GM23338 (cell line): ENCODE data around the gene GTPBP10. TPM values are rescaled to one million over a fixed set of nuclear protein-coding genes. Genes with fewer than 3 reads are reported as not detected.
A peak's percentile ranks its signal among the peaks of the same experiment; 100 is the strongest.

Source experiments
- ATAC-seq: fragments of 200-7000 bp; cut with Tn5 transposase; 3 replicates; pipeline ENCODE4 v1.9.1; 2020
- DNase-seq: peaks from one replicate; pipeline ENCODE4 v3.0.0-alpha.2; 2015; ENCODE audit warnings: low spot score
- H2AFZ ChIP-seq: fragments of 200-600 bp; sonication (generic); 2 replicates; pipeline ENCODE4 v1.8.0; 2016; ENCODE audit warnings: antibody characterized with exemption, mild to moderate bottlenecking, moderate library complexity
- H3F3A ChIP-seq: fragments of 200-600 bp; sonication (generic); replicated peaks from 2 replicates; pipeline ENCODE4 v1.8.0; 2017; ENCODE audit warnings: antibody characterized with exemption, mixed run types, low read depth
- H3K27ac ChIP-seq: fragments of 200-600 bp; sonication (generic); 2 replicates; pipeline ENCODE4 v1.6.1; 2016; ENCODE audit warnings: low read depth
- H3K27me3 ChIP-seq: fragments of 200-600 bp; sonication (generic); 2 replicates; pipeline ENCODE4 v1.8.0; 2016; ENCODE audit warnings: mild to moderate bottlenecking, mixed run types, moderate library complexity; ENCODE audit not compliant: insufficient read depth
- H3K36me3 ChIP-seq: fragments of 200-600 bp; sonication (generic); 2 replicates; pipeline ENCODE4 v1.8.0; 2016; ENCODE audit warnings: mild to moderate bottlenecking; ENCODE audit not compliant: insufficient read depth
- H3K4me1 ChIP-seq: fragments of 200-600 bp; sonication (generic); 2 replicates; pipeline ENCODE4 v1.8.0; 2016; ENCODE audit warnings: mild to moderate bottlenecking, moderate library complexity; ENCODE audit not compliant: insufficient read depth
- H3K4me2 ChIP-seq: fragments of 200-600 bp; sonication (generic); 2 replicates; pipeline ENCODE4 v1.7.1; 2017; ENCODE audit warnings: mixed run types
- H3K4me3 ChIP-seq: fragments of 200-600 bp; sonication (generic); 2 replicates; pipeline ENCODE4 v1.6.1; 2016; ENCODE audit warnings: mixed run types
- H3K79me2 ChIP-seq: fragments of 200-600 bp; sonication (generic); replicated peaks from 2 replicates; pipeline ENCODE4 v1.8.0; 2017; ENCODE audit warnings: mild to moderate bottlenecking; ENCODE audit not compliant: insufficient read depth
- H3K9me2 ChIP-seq: fragments of 200-600 bp; sonication (generic); 2 replicates; pipeline ENCODE4 v1.8.0; 2017; ENCODE audit not compliant: insufficient read depth
- H4K20me1 ChIP-seq: fragments of 200-600 bp; sonication (generic); replicated peaks from 2 replicates; pipeline ENCODE4 v1.8.0; 2017; ENCODE audit warnings: mild to moderate bottlenecking; ENCODE audit not compliant: insufficient read depth
- H3K27ac Mint-ChIP-seq: 2 replicates; pipeline ENCODE4 v1.8.0; 2020; ENCODE audit warnings: inconsistent platforms, mild to moderate bottlenecking, moderate library complexity, mixed read lengths
- H3K27me3 Mint-ChIP-seq: 3 replicates; pipeline ENCODE4 v1.8.0; 2022; ENCODE audit warnings: low read depth, mild to moderate bottlenecking, moderate library complexity, mixed read lengths, inconsistent platforms; ENCODE audit not compliant: insufficient read depth, poor library complexity
- H3K36me3 Mint-ChIP-seq: 3 replicates; pipeline ENCODE4 v1.8.0; 2021; ENCODE audit warnings: low read depth, mild to moderate bottlenecking, inconsistent platforms, moderate library complexity, mixed read lengths
- H3K4me1 Mint-ChIP-seq: 3 replicates; pipeline ENCODE4 v1.8.0; 2020; ENCODE audit warnings: mild to moderate bottlenecking, inconsistent platforms, mixed read lengths
- H3K4me3 Mint-ChIP-seq: 3 replicates; pipeline ENCODE4 v1.8.0; 2021; ENCODE audit warnings: moderate library complexity, mild to moderate bottlenecking, inconsistent platforms, mixed read lengths
- H3K9me3 Mint-ChIP-seq: 3 replicates; pipeline ENCODE4 v1.8.0; 2020; ENCODE audit warnings: moderate library complexity, mild to moderate bottlenecking, inconsistent platforms, mixed read lengths
- CTCF ChIP-seq, 2 experiments: fragments of 200-600 bp in 1 of 2; sonication (generic) in 1 of 2; conservative IDR thresholded peaks; 2 replicates each; pipeline versions ENCODE4 v1.5.1 to v1.6.1; 2016 to 2017; ENCODE audit warnings: antibody characterized with exemption in 2 of 2, low read depth in 2 of 2, mild to moderate bottlenecking in 2 of 2, moderate library complexity in 1 of 2
- JUNB ChIP-seq: IDR thresholded peaks from one replicate; pipeline ENCODE4 v1.6.1; 2016; ENCODE audit warnings: antibody characterized with exemption; ENCODE audit not compliant: unreplicated experiment
- NANOG ChIP-seq: IDR thresholded peaks from 2 replicates; pipeline ENCODE4 v1.6.1; 2016; ENCODE audit warnings: antibody characterized with exemption, borderline replicate concordance
- POLR2AphosphoS5 ChIP-seq: IDR thresholded peaks from 2 replicates; pipeline ENCODE4 v1.6.1; 2016; ENCODE audit warnings: antibody characterized with exemption, low read depth
- ZNF462 ChIP-seq: fragments of 250-450 bp; sonication (Bioruptor Pico); IDR thresholded peaks from 2 replicates; pipeline ENCODE4 v1.5.0; 2020; ENCODE audit warnings: mild to moderate bottlenecking, moderate library complexity
- polyA plus RNA-seq: library from polyadenylated mRNA; unstranded; fragments of >200 nt; fragmentation: Nextera tagmentation; extraction: Ambion mirVana; gene quantifications from 2 replicates; pipeline ENCODE4 v1.2.1, GENCODE V29; 2016
- total RNA-seq: library from RNA; depleted of rRNA; stranded (reverse); fragments of >200 nt; shearing (Covaris generic); gene quantifications from 2 replicates; pipeline ENCODE4 v1.2.3, GENCODE V29; 2014
- TF ChIP-seq, protein P1 (sequence below): IDR thresholded peaks from one replicate; pipeline ENCODE4 v1.6.1; 2018; ENCODE audit warnings: antibody characterized with exemption; ENCODE audit not compliant: unreplicated experiment

Gene GTPBP10
- total and polyA plus RNA-seq, 2 experiments from 2014 or later = 15.1 to 23.0 TPM

GRCh38 chr7:90412458-90413184, 66.1 kb downstream of the GTPBP10 start:
- no peaks in the 10 kb centered on the region for H3K9me3 Mint-ChIP-seq
- H3K36me3 Mint-ChIP-seq = peaks cover 21% of the 10 kb centered on the region
- peak; percentile 75 for DNase-seq
- no peak overlapping the region for H3K4me3 ChIP-seq
- peaks cover 19% of the 10 kb centered on the region; the same call in 1 of the 2 replicates for H3K36me3 ChIP-seq
- H3K27ac Mint-ChIP-seq = no peak overlapping the region
- H3K9me2 ChIP-seq = no peaks in the 10 kb centered on the region
- ATAC-seq = peak; percentile 87
- H3K79me2 ChIP-seq = peaks cover 11% of the 10 kb centered on the region; the same call in 1 of the 2 replicates
- peaks cover 4% of the 10 kb centered on the region; the same call in 1 of the 2 replicates for H4K20me1 ChIP-seq
- no peak overlapping the region for H3K4me3 Mint-ChIP-seq
- H3K27me3 ChIP-seq = no peaks in the 10 kb centered on the region
- no peaks in the 10 kb centered on the region for H3K4me1 Mint-ChIP-seq
- no peaks in the 10 kb centered on the region for H3F3A ChIP-seq
- H3K4me1 ChIP-seq = no peaks in the 10 kb centered on the region
- no peak overlapping the region for H3K4me2 ChIP-seq
- TF ChIP-seq CTCF (conservative IDR thresholded peaks at IDR 0.05; ENCODE audit: low read depth in 2 of 2) (peak; percentile 57 to 79), JUNB (no peak)
- H3K27ac ChIP-seq = no peak overlapping the region
- H3K27me3 Mint-ChIP-seq = no peaks in the 10 kb centered on the region
- no peak overlapping the region for H2AFZ ChIP-seq

GRCh38 chr7:90413185-90413528, 66.6 kb downstream of the GTPBP10 start:
- Histone ChIP-seq H3K27me3 (no peaks in the 10 kb centered on the region), H3K4me3 (no peak overlapping the region), H3K9me2 (no peaks in the 10 kb centered on the region), H3K27ac (no peak overlapping the region), H3K36me3 (peaks cover 17% of the 10 kb centered on the region; the same call in 1 of the 2 replicates), H3F3A (no peaks in the 10 kb centered on the region), H3K4me1 (no peaks in the 10 kb centered on the region), H2AFZ (no peak overlapping the region), H4K20me1 (peaks cover 4% of the 10 kb centered on the region; the same call in 1 of the 2 replicates), H3K4me2 (no peak overlapping the region), H3K79me2 (peaks cover 11% of the 10 kb centered on the region; the same call in 1 of the 2 replicates)
- DNase-seq = no peak
- Mint-ChIP-seq H3K27ac (no peak overlapping the region), H3K27me3 (no peaks in the 10 kb centered on the region), H3K4me1 (no peaks in the 10 kb centered on the region), H3K36me3 (peaks cover 17% of the 10 kb centered on the region; the same call in 2 of the 3 replicates), H3K4me3 (no peak overlapping the region), H3K9me3 (no peaks in the 10 kb centered on the region)
- ATAC-seq = no peak
- TF ChIP-seq, protein P1, sequence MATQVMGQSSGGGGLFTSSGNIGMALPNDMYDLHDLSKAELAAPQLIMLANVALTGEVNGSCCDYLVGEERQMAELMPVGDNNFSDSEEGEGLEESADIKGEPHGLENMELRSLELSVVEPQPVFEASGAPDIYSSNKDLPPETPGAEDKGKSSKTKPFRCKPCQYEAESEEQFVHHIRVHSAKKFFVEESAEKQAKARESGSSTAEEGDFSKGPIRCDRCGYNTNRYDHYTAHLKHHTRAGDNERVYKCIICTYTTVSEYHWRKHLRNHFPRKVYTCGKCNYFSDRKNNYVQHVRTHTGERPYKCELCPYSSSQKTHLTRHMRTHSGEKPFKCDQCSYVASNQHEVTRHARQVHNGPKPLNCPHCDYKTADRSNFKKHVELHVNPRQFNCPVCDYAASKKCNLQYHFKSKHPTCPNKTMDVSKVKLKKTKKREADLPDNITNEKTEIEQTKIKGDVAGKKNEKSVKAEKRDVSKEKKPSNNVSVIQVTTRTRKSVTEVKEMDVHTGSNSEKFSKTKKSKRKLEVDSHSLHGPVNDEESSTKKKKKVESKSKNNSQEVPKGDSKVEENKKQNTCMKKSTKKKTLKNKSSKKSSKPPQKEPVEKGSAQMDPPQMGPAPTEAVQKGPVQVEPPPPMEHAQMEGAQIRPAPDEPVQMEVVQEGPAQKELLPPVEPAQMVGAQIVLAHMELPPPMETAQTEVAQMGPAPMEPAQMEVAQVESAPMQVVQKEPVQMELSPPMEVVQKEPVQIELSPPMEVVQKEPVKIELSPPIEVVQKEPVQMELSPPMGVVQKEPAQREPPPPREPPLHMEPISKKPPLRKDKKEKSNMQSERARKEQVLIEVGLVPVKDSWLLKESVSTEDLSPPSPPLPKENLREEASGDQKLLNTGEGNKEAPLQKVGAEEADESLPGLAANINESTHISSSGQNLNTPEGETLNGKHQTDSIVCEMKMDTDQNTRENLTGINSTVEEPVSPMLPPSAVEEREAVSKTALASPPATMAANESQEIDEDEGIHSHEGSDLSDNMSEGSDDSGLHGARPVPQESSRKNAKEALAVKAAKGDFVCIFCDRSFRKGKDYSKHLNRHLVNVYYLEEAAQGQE = no peak
- TF ChIP-seq ZNF462 (no peak), POLR2AphosphoS5 (no peak), NANOG (no peak), JUNB (no peak), CTCF (conservative IDR thresholded peaks at IDR 0.05; ENCODE audit: low read depth in 2 of 2) (no peak)
